GM21381 (cell line): ENCODE data around the gene COPS7A.

ENCODE experiments used
- ATAC-seq: cut with Tn5 transposase; IDR thresholded peaks from one replicate; pipeline ENCODE4 v1.9.1; 2021; ENCODE audit warnings: mild to moderate bottlenecking, moderate library complexity; ENCODE audit not compliant: unreplicated experiment

The COPS7A gene, protein sequence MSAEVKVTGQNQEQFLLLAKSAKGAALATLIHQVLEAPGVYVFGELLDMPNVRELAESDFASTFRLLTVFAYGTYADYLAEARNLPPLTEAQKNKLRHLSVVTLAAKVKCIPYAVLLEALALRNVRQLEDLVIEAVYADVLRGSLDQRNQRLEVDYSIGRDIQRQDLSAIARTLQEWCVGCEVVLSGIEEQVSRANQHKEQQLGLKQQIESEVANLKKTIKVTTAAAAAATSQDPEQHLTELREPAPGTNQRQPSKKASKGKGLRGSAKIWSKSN

DNA sequence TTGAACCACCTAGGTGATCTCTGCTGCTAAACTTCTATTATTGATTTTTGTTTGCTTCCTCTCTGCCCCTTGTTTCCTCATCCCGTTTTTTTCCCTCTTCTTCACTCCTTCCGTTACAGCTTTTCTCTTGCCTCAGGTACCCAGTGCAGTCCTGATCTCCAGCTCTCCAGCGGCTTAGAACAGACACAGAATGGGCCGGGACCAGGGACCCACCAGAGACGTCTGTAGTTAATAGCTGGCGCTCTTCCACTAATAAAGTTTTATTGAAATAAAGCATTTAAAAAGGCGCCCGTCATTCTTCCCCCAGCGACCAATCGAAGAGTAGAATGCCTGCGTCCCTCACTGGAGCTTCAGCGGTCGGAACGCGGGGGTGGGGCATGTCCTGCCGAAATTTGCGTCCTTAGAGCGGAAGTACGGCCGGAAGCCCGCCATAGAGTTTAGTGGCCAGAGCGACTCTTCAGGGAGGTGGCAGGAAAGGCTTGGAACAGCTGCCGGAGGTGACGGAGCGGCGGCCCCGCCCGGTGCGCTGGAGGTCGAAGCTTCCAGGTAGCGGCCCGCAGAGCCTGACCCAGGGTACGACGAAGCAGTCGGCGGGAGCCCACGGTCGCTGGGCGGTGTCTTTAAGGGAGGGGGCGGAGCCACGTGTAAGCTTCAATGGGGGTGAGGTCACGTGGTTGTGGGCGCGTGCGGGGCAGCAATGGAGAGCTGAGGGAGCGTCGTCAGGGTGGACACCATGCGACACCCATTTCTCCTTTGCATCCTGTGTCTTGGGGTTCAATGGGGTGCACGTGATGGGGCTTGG, at the start of gene COPS7A:
Gene COPS7A, plus strand, starts transcription at position 440 of the 802 bp plus-strand sequence. CDS start 611 bp downstream, outside the sequence.
- peak; percentile 91 for ATAC-seq

DNA sequence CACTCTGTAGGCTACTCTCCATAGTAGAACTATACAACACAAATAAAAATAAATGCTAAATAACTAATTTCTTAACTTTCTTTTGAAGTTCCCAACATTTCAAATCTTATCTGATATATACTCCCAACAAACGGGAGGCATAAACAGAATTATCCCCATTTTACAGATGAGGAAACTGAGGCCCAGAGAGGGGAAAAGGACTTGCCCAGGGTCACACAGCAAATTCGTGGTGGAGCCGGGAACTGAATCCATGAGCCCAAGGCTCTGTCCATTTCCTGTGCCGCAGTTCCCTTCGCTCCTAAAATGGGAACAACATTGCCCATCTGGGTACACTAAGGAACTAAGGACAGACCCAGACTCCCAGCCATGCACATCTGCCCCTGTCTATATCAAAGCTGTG, 46.9 kb upstream of the COPS7A start:
- ATAC-seq: no peak

DNA sequence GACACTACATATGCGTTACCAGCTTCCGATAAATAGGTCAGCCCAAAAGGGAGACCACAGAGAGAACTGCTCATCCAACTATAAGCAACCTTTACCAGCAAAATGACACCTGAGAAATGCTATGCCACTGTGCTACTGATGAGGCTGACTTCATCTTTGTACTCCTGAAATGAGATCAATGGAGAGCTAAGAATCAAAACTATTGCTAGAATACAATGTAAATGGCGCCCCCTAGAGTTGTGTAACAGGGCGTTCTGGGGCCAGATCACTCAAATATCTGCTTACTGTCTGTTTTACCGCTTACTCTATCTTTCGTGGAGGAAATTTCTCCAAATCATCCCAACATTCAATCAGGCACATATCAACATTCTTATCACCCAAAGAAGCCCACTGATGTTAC, 39.2 kb upstream of the COPS7A start:
- ATAC-seq: no peak

DNA sequence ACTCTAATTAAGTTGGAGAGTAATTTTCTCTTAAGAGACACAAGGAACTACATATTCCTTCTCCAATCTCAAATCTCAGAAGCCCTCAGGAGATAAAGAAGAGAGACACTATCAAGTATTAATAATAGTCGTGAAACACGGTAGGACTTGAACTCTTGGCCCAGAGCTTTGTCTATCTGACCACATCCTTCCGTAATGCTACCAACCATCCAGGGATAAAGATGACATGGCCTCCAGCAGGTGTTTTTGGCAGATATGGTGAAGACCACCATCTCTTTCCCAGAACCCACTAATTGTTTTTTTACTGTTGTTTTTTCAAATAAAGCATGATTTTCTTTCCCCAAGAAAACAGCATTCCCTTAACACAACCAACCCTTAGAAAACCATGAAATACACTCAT, 38.0 kb upstream of the COPS7A start:
- no peak for ATAC-seq

DNA sequence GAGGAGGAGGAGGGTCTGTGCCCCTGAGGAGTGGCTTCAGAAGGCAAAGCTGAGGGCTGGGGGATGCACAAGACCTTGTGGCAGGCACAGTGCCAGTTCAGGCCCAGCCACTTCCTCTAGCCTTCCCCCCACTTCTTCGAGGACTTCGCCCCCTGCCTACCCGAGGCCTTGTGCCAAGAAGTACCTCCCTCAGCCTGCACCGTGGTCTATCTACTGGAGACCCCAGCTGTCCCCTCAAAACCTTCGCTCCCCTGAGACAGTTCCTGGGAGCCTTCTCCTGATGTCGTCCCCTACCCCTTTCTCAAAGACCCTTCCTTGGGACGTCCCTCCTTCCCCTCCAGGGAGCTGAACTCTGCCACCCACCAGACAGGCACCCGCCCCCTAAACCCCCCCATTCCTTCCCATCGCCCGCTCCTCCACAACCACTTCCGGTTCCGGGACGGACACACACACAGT, 35.3 kb upstream of the COPS7A start:
- no peak for ATAC-seq

DNA sequence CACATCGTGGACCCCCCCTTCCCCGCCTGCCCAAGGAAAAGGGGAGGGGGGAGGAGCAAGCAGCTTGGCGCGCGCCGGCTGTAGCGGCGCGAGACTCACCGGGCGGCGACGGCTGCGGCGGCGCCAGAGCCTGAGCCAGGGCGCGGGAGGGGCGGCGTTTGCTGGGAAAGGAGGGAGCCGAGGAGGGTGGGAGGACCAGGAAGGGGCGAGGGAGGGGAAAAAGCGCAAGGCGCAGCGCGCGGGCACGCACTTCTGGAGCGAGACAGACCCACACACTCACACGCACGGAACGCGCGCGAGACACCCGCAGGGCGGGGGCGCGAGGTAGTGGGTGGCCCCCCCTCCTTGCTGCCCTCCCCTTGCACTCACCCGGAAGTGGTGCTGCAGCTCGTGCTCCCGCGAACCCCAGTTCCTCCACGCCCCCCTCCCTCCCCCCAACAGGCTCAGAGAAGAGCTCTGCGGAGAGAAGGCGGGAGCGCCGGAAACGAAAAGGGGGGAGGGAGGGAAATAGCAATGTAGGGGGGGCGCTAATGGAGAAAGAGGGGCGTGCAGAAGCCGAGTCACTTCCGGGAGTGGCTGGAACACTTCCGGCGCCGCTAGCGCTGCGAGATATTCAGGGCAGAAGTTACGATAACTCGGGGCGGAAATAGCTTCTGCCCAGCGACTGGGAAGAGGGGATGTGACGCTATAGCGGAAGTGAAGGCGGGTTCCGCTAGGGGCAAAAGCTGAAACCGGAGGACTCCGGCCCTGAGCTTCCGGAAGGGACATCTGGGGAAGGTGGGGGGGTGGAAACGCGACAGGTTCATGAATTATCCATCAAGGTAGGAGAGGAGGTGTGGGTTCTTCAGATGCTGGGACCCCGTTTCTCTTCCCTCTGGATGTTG, 34.6 kb upstream of the COPS7A start, which contains the start of gene ZNF384:
Gene ZNF384, minus strand, starts transcription at position 377 of the 884 bp plus-strand sequence. CDS start 9,855 bp downstream, outside the sequence.
- ATAC-seq: peak; percentile 83

DNA sequence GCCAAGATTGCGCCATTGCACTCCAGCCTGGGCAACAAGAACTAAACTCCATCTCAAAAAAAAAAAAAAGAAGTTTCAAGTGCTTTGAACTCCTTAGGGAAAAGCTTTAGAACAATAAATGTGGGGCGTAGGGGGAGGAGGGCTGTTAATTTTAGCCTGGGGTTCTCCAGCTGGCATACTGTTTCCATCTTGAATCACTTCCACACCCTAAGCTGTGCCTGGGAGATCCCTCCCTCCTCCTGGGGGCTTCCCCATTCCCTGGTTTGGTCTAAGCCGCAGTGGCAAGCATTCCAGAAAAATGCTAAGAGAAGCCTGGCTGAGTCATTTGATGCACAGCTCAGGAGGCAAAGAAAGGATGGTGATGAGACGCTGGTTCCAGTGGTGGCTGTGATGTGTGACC, 32.4 kb upstream of the COPS7A start:
- ATAC-seq: no peak

DNA sequence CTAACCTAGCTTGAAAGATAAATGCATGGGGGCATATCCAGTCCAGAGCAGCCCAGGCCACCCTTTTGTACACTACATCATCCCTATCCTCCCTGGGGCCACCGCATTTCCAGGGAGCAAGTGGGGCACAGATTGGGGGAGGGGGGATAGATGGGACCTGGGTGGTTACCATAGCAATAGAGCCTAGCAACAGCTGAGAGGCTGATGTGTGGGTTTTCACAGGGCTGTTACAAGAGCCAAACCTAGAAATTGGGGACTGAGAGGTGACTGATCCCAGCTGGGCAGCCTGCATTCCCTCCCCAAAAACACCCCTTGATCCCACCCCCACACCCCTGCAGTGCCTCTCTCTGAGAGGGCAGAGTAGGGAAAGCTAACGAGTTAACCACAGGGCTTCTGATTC, 31.0 kb upstream of the COPS7A start:
- no peak for ATAC-seq

DNA sequence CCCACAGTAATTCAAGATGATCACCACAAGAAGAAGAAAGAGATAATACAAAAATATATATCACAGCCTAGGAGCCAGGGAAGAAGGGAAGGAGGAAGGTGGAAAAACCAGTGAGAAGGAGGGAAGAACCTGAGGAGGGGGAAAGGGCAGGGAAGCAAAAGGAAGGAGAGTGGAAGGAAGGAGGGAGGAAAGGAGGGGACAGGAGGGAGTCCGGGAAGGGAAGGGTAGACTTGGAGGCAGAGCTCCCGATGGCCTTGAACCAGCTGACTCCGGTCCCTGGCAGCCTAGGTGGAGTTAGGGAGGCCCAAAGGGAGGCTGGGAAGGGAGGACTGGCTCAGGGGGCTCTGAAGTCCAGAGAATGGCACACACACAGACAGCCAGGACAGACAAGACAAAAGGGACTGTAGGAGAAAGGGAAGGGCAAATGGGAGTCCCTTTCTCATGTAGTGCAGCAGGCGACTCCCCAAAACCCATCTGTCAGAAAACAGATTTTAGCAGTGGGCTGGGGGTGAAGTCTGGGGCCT, 30.0 kb upstream of the COPS7A start:
- ATAC-seq: no peak

DNA sequence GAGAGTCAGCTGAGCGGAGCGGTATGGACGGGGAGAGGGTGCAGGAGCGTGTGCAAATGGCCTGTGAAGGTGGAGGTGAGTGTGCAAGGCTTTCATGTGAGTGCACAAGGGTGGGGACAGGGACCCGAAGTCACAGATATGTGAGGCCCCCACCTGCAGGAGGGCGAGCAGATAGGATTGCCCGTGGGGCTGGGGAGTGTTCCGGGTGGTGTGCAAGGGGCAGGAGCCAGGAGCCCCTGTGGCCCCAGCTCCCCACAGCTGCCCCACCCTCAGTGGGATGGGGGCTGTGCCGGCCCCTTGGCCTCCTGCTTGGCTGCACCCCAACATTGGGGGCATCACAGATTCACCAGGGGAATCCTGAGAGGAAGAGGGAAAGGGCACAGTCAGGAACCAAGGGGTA, 29.1 kb upstream of the COPS7A start:
- no peak for ATAC-seq

DNA sequence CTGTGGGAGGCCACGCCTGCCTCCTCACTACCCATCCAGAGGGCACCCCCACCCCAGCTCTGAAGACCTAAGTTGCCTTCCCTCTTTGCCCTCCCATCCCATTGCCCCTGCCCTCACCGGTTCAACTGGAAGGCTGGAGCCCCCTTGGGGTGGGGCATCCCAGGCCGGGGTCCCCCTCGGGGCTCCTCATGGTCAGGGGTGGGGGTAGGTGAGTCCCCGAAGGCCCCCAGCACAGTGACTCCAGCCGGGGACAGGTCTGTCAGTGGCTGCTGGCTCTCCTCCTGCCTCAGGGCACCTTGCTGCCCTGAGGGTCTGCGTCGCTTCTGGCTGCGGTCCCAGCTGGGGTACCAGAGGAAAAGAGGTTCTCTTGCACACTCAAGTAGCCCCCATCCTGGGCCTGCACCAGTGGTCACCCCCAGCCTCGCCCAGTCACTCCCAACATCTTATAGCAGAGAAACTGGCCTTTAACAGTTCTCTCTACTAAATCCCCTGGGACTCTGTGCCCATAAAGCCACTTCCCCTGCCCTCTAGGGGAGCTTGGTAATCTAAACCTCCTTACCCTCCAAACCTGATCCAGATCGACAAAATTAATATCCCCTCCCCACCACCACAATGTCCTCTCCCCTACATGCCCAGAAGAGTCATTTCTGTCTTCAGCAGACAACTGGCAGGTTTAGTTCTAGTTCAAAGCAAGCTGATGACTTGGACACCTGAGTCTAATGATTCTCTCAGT, 28.4 kb upstream of the COPS7A start:
- no peak for ATAC-seq

DNA sequence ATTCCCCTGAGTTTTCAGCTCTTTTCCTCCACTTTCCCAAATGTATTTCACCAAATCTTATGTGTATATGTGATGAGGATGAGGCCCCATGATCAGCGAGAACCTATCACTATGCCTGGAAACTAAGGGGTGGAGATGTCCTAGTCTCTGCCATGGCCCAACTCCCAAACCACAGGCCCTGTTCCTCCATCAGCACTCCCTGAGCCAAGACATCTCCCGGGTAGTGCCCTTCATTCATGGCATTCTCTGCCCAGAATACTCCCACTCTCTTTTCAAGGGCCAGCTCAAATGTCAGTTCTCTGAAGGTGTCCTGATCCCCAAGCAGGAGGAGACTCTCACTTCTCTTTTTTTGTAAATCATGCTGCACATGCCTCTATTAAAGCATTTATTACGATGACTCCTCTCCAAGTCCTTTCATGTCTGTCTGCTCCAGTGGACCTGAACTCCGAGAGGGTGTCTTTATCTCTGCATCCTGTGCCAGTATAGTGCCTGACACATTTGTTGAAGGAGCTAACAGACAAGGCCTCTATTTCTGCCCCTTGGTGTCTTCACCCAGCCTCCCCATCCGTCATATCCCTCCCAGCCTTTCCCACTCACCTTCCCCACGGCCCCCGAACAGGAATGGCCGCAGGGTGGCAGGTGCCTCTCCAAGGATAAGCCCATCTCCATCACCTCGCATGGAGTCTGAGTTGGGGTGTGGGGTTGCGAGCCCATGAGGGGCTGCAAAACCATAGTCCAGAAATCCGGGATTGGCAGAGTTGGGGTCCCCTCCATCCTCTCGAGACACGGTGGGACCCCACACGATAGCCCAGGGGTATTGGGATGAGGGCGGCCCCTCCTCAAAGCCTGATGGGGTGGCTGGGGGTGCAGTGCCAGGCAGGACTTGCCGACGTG, 26.9 kb upstream of the COPS7A start:
- ATAC-seq: no peak

DNA sequence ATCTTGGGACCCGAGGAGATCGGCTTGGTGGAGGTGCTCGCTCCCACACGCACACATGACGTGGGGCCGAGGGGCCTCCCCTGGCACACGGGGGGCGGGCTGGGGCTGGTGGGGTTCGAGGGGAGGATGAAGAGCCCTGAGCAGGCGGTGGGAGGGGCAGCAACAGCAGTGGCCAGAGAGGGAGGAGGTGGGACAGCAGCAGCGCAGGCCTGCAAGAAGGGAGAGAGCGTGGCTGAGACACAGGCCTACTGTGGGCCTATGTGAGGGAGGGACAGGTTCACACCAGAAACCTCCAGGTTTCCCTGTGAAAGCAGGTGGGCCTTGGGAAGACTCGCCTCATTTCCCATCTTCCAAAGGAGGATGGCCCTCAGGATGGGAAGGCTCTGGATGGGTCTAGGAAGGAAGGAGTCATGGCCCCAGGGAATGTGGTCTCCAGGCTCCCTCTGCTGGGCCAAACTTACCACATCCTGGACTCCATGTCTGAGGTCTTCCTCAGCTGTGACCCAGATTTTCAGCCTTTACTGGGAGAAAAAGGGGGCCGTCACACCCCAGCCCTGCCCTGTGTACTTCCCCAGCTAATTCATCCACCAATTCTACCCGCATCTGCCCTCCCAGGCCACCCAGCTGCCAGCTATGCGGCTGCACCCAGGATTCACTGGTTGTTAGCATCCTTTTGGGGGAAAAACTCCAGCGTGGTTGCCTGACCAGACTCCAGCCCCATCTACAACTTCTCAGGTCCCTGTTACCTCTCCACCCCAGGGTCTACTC, 26.1 kb upstream of the COPS7A start:
- no peak for ATAC-seq

DNA sequence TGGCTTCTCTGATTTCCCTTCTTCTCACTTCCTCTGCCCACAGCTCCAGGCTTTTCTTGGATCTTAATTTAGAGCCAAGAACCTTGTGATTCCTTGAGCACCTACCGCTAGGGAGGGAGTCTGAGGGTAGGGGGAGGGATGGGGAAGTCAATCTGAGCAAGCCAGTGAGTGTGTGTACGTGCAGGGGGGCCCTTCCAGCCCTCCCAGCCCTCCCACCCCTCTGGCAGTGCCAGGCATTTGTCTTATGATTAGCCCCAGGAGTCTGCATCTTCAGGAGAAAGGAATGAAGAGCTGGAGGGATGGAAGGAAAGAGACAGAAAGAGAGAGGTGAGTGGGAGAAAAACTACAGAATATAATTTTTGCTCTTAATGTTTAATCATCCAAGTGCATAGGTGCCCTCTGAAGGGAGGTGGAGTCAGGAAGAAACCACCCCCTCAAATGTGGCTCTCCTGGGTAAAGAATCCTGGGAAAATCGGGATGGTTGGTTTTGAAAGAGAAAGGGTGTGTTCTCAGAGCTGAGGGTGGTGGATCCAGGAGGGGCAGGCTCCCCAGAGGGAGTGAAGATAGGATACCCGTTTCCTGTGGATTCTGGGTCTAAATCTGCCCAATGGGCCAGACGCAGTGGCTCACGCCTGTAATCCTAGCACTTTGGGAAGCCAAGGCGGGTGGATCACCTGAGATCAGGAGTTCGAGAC, 25.3 kb upstream of the COPS7A start:
- no peak for ATAC-seq

DNA sequence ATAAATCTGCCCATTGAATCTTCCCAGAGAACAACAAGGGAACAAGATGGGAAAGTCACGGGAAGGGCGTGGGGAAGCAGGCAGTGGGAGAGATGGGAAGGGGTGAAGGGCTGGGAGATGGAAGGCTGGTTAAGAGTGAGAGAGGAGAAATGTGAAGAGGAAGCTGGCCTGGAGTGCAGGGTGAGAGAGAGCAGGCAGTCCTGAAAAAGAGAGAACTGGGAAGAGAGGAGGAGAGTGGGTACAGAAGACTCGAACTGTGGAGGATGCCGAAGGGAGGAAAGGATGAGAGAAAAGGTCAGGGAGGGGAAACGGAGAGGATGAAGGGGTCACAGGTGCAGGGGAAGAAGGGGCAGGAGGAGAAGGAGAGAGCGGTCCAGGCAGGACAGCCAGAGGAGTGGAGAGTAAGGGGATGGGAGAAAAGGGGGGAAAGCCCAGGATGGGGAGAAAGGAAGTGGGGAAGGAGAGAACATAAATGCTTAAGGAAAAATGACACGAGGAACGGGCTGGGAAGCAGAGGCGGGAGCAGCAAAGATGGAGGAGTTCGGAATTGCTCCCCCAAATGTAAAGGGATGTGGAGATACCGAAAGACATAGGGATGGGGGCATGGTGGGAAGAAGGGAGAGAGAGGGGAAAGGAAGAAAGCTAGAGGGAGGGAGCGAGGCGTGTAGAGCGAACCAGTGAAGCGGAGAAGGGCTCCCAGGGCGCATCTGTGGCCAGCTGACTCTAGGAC, 24.4 kb upstream of the COPS7A start:
- no peak for ATAC-seq

DNA sequence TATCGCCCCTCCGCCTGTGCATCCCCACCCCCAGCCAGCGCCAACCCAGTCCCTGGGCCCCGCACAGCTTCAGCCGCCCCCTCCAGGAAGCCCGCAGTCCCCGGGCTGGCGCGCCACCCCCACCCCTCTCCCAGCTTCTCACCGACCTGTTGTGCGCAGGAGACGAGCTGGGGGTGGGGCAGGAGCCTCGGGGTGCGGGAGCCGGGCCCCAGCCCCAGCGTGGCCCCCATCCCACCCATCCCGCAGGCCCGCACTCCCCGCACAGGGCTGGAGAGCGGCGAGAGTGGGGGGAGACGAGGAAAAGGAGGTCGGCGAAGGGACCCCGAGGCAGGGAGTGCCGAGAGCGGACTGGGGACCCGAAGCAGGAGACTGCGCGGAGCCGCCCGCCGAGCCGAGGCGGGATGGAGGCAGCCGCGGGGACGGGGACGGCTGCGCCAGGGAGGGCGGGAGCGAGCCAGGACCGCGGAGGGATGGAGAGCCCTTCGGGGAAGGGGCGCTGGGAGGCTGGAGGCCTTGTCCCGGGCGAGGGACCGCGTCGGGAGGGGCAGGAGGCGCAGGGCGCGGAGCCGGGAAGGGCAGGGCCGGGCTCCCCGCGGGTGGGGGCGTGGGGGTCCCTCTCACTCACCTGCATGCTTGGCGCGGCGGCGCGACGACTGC, 23.7 kb upstream of the COPS7A start:
- no peak for ATAC-seq

DNA sequence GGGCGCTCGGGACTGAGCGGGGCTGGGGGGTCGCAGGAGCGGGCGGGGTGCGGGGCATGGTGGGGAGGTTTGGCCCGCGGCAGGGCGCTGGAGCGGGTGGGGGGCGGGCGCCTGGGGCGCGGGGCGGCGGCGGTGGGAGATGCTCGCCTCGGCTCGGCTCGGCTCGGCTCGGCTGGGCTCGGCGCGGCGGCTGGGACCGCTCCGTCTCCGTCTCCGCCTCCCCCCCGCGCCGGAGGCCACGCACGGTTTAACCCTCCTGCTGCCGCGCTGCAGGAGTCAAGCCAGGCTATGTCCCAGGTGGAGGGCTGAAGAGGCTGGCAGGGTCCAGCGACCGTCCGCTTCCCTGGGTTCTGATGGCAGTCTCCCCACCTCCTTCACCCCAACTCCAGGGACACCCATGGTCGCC, 23.2 kb upstream of the COPS7A start, which contains the start of gene PIANP:
Gene PIANP, minus strand, starts transcription at position 170 of the 406 bp plus-strand sequence. CDS start 2,754 bp downstream, outside the sequence.
- no peak for ATAC-seq
